Stimulated activated naive CD4-positive, alpha-beta T cell treated with Interleukin-2 at 50 U/mL for 16 hours (primary cell): ENCODE results near the gene SYN1.

Source experiments
- DNase-seq: peaks from one replicate; lab custom pipeline; 2025; lab: John Stamatoyannopoulos, UW

The SYN1 gene

DNA sequence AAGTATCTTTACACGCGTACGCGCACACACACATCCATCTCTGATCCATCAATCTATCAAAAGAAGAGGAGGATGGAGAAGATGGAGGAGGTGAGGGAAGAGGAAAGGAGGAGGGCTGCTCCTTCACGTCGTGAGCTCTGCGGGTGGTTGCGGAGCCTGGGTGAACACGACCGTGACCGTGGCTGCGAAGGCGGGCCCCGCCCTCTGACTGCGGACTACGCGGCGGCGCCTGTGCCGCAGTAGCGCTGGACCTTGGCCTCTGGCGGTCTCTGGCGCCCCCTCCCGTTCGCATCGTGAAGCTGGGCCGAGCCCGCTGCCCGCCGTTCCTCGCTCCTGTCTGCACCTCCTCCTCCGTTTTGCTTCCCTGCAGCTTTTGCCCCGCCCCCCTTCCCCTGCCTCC is 96.4 kb downstream of the SYN1 start:
- peak; percentile 67 for DNase-seq
